Fibroblast of peridontal ligament (primary cell): ENCODE data around the gene MAGEB1.

Source experiments
- DNase-seq: peaks from one replicate; pipeline ENCODE4 v3.0.0-alpha.2; 2010; ENCODE audit errors: extremely low read depth

Gene MAGEB1, protein sequence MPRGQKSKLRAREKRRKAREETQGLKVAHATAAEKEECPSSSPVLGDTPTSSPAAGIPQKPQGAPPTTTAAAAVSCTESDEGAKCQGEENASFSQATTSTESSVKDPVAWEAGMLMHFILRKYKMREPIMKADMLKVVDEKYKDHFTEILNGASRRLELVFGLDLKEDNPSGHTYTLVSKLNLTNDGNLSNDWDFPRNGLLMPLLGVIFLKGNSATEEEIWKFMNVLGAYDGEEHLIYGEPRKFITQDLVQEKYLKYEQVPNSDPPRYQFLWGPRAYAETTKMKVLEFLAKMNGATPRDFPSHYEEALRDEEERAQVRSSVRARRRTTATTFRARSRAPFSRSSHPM

DNA sequence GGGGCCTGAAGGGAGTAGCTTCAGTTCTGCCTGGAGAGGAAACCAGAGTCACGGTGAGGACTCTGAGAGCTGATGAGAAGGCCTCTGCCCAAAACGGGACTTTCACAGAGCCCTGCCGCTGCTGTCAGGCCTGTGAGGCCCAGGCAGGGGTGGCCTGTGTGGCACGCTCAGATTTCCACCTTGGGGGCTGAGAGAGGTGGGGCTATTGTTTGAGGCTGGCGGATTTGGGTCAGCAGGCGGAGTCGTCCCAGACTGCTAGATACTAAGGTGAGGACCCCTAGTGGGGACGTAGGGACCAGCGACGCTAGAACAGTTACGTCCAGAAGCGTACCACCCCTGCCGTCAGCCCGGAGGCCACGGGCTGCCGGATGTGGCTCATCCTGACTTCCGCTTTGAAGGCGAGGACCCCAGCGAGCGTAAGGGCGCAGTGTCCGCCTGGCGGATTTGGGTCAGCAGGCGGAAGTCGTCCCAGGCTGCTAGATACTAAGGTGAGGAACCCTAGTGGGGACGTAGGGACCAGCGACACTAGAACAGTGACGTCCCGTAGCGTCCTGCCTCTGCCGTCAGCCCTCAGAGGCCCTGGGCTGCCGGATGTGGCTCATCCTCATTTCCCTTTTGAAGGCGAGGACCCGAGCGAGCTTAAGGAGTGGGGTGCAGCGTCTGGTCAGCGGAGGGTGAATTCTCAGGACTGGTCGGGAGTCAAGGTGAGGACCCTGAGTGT is at the start of gene MAGEB1:
Gene MAGEB1 (plus strand): TSS at position 378 of the 721 bp plus-strand sequence. CDS start 3,348 bp downstream, outside the sequence.
- no peak for DNase-seq

DNA sequence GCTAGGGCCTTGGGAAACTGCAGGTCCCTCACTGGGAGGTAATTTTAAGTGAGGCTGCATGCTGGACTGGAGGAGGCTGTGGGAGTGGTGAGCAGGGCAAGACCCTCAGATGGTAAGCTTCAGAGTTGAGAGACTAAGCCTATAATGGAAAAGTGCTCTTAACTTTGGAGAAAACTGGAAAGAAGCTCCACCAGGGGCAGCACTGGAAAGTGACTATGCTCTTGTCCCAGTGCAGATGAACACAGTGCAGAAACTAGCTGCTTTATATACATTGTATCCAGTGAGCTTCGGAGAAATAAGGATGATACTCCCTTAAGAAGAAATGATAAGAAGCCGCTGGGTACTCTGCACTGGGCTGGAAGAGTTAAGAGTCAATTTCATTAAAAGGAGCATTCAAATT is 34.8 kb upstream of the MAGEB1 start:
- DNase-seq = no peak

DNA sequence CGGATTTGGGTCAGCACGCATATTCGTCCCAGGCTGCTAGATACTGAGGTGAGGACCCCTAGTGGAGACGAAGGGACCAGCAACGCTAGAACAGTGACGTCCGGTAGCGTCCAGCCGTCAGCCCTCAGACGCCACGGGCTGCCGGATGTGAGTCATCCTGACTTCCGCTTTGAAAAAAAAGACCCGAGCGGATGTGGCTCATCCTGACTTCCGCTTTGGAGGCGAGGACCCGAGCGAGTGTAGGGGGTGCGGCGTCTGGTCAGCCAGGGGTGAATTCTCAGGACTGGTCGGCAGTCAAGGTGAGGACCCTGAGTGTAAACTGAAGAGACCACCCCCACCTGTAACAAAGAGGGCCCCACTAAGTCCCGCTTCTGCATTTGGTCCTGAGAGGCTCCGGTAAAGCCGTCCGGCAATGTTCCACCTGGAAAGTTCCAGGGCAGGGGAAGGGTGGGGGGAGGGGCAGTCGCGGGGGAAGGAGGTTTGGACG is 31.5 kb upstream of the MAGEB1 start, which contains the start of gene MAGEB2:
Gene MAGEB2 (plus strand): TSS at position 207 of the 487 bp plus-strand sequence. CDS start 3,018 bp downstream, outside the sequence.
- DNase-seq = no peak

DNA sequence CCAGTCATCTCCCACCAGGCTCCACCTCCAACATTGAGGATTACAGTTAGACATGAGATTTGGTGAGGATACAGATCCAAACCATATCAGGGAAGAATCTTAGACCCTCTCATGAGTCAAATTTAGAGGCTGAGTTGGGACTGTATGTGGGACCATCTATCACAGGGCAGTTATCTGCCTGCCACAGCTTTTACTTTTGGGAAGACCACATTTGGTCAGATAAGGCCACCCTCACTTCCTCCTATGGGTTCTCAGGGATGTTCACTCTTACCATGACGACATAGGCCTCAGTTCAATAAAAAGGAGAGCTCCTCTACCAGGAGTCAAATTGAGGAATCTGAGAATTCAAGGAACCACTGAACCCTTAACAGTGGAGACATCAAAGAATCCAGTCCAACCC is 29.5 kb upstream of the MAGEB1 start:
- no peak for DNase-seq

DNA sequence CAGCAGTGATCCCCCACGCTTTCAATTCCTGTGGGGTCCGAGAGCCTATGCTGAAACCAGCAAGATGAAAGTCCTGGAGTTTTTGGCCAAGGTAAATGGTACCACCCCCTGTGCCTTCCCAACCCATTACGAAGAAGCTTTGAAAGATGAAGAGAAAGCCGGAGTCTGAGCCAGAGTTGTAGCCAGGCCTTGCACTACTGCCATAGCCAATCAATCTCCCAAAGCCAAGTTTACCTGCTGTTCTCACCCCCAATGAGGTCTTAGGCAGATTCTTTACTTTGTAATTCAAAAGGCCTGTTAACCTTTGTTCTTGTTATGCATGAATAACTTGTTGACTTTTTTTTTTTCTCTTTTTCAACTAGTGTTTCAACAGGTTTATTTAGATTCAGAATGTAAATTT is 27.6 kb upstream of the MAGEB1 start:
- DNase-seq = no peak

DNA sequence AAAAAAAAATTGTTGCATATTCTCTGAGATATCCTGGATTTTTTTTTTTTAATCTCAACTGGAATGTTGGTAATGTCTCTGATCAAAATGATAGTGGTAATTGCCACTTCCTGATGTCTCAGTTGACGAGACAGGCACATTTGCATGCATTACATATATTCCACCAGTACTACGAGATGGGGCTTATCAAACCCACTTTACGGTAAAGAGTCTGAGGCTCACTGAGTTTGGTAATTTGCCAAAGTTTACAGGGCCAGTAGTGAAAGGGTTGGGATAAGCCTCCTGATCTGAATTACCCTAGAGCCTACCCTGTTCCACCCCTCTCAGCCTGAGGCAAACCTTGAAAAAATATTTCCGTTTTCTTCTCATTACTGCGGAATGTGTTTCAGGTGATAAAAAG is 26.3 kb upstream of the MAGEB1 start:
- DNase-seq = no peak

DNA sequence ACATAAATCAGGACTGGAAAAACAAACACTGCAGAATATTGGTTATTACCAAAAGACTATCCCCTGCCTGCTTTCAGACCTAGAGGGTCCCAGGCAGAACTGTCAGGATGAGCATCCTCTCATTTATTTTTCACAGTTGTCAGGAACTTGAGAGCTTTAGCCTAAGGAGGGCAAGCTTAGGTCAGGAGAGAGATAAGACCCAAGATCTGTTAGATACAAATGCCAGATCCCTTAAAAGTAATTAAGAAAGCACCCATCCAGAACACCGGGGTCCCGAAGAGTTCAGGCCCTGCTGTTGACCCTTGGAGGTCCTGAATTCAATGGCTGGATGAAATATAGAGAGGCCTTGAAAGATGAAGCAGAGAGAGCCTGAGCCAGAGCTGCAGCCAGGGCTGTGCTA is 22.4 kb upstream of the MAGEB1 start:
- no peak for DNase-seq

DNA sequence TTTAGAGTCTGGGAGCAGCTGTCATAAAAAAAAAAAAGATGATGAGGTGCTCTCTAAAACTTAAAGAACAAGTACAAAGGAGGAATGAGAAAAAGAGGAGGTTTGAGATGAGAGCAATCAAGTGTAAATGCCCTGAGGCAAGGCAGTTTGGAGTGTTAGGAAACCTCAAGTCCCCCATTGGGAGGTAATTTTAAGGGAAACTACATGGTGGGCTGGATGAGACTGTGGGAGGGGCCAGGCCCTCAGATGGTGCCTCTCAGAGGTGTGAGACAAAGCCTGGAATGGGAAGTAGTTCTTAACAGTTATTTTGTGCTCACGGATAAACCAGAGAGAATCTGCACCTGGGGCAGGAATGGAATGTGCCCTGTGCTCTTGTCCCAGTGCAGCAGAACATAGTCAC is 18.4 kb upstream of the MAGEB1 start:
- no peak for DNase-seq

DNA sequence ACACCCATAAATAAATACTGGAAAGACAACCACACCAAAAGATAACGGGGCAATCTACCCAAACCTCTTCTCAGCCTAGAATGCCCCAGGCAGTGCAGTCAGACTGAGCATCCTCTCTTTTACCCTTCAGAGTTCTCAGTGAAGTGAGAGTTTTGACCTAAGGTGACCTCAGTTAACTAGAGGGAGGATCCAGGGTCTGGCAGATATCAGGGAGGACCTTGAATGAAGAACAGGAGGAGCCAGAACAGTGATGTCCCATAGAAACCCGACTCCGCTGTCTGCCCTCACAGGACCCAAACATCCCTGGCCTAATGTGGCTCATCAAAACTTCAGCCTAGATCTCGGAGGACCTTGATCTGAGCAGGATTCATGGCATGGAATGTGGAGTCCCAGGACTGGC is 16.6 kb upstream of the MAGEB1 start, which contains the start of gene MAGEB3:
Gene MAGEB3 (plus strand): TSS at position 263 of the 400 bp plus-strand sequence. CDS start 5,268 bp downstream, outside the sequence.
- DNase-seq = no peak

DNA sequence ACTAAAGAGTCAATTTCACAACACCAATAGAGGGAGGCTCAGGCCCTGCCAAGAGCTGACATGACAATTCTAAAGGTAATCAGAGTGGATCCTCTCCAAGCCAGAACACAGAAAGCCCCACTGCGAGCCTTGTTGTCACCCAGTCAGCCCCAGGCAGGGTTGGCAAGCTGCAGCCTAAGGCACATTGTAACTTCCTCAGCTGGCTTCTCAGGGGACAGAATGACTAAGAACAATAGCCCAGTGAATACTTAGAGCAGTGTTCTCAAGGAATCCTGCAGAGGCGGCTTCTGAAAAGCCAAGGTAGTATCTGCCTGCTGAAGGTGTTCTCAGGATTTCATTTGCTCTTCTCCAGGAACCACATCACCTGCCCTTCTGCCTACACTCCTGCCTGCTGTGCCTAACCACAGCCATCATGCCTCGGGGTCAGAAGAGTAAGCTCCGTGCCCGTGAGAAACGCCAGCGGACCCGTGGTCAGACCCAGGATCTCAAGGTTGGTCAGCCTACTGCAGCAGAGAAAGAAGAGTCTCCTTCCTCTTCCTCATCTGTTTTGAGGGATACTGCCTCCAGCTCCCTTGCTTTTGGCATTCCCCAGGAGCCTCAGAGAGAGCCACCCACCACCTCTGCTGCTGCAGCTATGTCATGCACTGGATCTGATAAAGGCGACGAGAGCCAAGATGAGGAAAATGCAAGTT is 5.1 kb upstream of the MAGEB1 start, which contains the start of gene MAGEB4:
Gene MAGEB4 (plus strand): TSS at position 277 of the 692 bp plus-strand sequence. CDS start 136 bp downstream, at position 413.
- DNase-seq = no peak

DNA sequence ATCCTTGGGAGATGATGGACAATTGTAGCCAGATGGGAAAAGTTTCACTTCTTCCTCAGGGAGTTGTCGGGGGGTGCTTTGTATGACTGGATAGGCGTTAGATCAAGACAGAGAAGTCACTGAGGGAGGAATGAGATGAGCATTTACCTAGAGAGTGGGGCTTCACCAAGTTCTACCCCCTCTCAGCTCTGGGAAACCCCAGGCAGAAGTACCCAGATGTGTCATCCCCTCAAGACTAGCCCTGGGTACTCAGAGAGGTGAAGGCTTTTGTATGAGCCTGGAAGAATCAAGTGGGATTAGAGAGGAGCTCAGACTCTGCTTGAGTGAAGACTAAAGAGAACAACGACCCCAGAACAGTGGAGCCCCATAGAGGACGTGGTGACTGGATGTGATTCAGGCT is 1.9 kb downstream of the MAGEB1 start:
- DNase-seq = no peak

DNA sequence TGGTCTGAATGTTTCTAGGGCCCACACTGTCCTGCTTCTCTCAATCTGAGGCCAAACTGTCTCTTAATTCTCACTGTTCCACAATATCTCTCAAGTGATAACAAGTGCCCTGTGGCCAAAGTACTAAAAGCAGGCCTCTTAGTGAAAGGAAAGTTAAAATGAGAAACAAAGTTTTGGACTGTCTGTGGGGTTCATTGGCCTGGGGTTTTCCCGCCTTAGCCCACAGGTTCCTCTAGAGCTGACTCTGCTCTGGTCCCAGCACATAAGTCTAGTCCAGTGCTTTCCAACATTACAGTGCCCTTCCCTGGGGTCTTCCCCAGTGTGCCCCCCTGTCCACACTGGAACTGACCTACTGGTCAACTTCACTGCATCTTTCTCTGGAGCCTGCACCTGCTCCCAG is 6.3 kb downstream of the MAGEB1 start:
- DNase-seq = no peak

DNA sequence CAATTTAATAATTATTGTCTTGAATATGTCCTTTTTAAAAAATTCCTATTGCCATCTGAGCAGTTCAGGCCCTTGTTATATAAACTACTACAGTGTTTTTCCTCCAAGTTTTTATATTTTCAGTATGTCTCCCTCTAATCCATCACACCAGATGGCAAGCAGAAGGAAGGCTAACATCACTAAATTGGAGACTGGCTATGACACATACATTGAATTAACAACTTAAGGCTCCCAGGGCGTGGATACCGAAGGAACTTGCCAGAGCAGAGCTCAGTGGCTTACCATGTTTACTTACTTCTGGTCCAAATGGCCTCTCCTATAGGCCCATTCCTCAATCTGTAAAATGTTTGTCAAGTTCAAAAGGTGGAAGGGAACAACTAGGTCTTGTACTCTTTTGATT is 13.0 kb downstream of the MAGEB1 start:
- DNase-seq = no peak

DNA sequence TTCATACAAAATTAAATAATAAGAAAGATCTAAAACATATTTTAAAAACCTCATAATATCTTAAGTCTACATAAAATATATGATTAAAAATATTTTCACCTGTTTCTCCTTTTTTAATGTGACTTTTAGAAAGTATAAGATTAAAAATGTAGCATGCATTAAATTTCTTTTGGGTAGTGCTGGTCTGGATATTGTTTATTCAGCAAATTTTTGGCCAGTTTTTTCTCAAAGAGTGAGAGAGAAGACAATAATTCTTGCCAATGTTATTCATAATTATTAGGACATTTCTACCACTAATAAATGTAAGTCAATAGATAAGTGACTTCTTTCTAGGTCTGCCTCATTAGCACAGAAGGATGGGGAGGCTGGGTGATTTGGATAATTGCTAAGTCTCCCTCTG is 14.1 kb downstream of the MAGEB1 start:
- no peak for DNase-seq

DNA sequence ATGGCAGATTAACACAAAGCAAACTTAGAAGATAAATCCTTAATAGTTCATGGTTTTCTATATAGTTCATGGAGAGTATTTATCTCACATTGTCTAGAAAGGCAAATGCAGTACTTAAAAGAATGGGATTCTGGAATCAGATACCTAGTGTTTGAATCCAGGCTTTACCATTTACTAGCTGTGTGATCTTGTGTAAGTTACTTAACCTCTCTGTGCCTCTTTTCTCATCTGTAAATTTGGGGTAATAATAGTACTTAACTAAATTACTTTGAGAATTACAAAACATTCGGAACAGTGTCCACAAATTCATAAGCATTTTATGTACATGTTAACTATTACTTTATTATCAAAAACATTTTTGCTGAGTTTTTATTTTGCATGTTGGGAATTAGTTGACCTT is 15.8 kb downstream of the MAGEB1 start:
- no peak for DNase-seq

DNA sequence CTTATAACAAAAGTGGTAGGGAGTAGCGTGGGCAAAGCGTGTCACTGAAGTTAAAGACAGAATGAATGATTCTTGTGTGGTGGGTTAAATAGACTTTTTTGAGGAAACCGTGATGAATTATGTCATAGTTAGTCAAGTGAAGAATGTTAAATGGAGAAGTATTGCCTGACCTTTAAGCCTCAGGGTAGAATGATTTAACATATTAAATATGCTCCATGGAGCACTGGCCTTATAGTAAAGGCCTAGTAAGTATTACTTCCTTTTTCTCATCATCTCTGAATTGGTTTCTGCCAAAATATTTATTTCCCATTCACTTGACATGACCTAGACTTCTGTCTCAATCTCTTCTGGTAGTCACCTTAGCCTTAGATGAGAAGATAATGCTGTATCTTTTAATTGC is 23.7 kb downstream of the MAGEB1 start:
- no peak for DNase-seq

DNA sequence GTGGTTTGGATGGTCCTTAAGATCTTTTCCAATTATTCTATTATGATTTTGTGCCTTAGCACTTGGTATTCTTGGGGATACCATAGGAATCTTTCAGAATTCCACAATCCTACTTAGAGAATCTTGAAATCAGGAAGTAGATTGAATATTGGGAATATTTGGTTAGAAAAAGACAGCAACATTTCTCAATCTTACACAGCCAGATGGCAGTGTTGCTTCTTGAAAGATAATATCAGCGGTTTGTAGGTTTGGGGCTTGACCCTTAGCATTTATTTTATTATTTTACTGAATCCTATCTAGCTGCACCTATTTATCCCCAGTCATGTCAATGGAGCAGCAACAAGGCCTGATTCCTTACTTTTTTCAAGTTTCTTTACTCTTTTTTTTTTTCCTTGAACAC is 28.6 kb downstream of the MAGEB1 start:
- DNase-seq = peak; percentile 57

DNA sequence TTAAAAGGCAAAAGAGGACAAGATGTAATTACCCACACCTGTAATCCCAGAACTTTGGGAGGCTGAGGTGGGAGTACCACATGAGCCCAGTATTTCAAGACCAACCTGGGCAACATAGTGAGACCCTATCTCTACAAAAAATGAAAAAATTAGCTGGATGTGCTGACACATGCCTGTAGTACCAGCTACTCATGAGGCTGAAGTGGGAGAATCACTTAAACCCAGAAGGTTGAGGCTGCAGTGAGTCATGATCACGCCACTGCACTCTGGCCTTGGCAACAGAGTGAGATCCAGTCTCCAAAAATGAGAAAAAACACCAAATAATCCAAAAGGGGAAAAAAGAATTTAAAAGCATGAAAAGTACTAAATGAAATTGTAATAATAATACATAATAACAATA is 31.4 kb downstream of the MAGEB1 start:
- peak; percentile 57 for DNase-seq

DNA sequence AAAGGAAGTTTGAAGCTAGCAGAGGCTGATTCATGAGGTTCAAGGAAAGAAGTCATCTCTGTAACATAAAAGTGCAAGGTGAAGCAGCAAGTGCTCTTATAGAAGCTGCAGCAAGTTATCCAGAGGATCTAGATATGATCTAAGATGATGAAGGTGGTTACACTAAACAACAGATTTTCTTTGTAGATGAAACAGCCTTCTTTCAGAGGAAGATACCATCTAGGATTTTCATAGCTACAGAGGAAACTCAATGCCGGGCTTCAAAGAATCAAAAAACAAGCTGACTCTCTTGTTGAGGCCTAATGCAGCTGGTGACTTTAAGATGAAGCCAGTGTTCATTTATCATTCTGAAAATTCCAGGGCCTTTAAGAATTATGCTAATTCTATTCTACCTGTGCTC is 33.5 kb downstream of the MAGEB1 start:
- DNase-seq = no peak

DNA sequence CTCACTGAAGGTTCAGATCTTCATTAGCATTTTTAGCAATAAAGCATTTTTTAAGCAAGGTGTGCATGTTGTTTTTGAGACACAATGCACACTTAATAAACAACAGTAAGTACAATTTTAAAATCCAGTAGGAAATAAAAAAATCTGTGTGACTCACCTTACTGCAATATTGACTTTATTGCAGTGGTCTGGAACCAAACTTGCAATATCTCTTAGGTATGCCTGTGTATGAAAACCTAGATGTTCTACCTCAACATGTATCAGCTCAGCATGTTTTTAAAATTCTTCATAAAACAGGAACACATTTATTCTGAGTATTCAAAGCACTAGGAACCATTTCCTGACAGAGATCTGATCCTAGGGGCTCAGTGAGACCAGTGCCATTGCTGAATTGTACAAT is 35.6 kb downstream of the MAGEB1 start:
- no peak for DNase-seq

DNA sequence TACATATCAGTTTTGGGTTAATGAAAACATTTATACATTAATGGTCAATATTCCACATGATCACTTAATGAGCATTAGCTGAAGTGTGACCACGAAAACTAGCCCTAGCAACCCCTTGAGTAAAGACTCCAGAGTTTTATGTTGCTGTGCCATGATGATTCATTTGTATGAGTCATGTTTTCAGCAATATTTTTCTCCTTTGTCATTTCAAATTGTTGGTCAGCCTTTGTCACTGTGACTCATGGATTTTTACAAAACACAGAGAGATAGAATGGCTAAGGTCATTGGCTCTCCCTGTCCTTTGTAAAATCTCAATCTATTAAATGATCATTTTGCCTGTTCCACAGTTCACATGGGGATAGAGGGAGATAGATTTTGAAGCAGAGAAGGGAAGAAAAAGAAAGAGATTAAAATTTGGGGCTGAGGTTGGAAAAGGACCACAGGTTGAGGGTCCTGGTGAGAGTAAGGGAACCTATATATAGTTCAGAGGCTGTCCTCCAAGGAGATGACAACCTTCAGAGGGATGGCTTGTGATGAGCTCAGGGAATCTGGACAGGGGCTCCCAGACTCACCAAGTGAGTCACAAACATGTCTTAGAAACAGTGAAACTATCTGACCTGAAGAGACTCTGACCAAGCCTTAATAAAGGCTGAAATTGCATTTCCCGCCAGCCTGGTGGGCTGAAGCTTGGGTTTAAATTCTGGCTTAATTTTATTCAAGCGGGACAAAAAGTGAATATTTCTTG is 36.7 kb downstream of the MAGEB1 start:
- DNase-seq = peak; percentile 93
